ENCODE measurements around the gene CALML6.

Gene CALML6

DNA sequence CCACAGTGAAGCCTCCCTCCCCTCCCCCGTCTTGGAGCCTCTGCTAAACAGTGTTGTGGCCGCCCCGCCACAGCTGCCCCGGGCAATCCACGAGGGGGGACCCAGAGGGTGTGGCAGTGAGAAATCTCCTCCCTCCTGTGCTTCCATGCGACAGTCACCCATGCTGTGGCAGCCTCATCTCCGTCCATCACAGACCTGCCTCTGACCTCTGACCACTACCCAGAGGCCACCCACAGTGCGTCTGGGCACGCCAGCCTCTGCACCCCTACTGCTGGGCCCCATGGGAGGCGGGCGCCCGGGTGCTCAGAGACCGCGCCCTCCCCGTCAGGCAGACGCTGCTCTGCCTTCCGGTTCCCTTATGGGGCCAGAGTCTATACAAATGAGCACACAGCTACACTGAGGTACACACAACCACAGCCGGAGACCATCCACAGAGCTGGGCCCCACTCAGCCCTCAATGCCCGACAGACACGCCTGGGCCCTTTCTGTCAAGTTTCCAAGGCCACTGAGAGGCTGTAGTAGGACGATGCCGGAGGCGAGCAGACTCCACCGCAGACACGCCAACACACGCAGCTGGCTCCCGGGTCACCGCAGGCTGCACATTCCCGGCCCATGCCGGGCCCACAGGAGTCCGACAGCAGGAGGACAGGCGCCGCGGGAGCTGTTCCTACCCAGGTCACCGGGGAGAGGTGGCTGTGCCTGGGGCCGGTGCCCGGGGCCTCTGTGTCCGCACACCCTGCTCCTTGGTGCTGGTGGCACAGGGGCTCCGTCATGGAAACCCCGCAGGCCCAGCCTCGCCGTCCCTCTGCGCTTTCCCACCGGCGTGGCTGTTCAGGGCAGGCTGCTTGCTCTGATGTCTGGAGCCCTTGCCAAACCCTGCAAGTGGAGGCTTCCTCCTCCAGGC, 27.9 kb downstream of the CALML6 start:
- ChIA-PET CTCF (interaction anchor here (0.9 to 4.8 kb wide), 7 partner anchors 10 to 103 kb away, joined by 3 to 52 read pairs (median 7); no protein-coding TSS in a partner anchor), POLR2A (no interaction called here)
- no peaks in the 10 kb centered on the region for H3K36me3 ChIP-seq (ENCODE audit: control insufficient read depth in 2 of 2, insufficient read depth in 1 of 2, low read length in 2 of 2)
- no peaks in the 10 kb centered on the region for H3K9me3 ChIP-seq (ENCODE audit: control insufficient read depth, insufficient read depth, low read depth, low read length)
- TF ChIP-seq, protein P1, sequence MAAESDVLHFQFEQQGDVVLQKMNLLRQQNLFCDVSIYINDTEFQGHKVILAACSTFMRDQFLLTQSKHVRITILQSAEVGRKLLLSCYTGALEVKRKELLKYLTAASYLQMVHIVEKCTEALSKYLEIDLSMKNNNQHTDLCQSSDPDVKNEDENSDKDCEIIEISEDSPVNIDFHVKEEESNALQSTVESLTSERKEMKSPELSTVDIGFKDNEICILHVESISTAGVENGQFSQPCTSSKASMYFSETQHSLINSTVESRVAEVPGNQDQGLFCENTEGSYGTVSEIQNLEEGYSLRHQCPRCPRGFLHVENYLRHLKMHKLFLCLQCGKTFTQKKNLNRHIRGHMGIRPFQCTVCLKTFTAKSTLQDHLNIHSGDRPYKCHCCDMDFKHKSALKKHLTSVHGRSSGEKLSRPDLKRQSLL (tag by site-specific recombination; IDR thresholded peaks at IDR 0.05), result no peak
- TF ChIP-seq GFI1B (tag by site-specific recombination; IDR thresholded peaks at IDR 0.05), result no peak
- TF ChIP-seq HOXC10 (CRISPR knock-in tag; IDR thresholded peaks at IDR 0.05), result no peak
- no peak for TF ChIP-seq ZSCAN16 (tag by site-specific recombination; IDR thresholded peaks at IDR 0.05)
- TF ChIP-seq ZNF530 (tag by site-specific recombination; IDR thresholded peaks at IDR 0.05; ENCODE audit: low read depth), result no peak
- no peak for TF ChIP-seq ZNF561 (tag by site-specific recombination; IDR thresholded peaks at IDR 0.05; ENCODE audit: borderline replicate concordance)
- TF ChIP-seq ZNF776 (tag by site-specific recombination; IDR thresholded peaks at IDR 0.05; ENCODE audit: borderline replicate concordance), result no peak
- TF ChIP-seq ZNF211 (tag by site-specific recombination; IDR thresholded peaks at IDR 0.05; ENCODE audit: low read depth), result no peak
- no peak for TF ChIP-seq ZNF214 (tag by site-specific recombination; IDR thresholded peaks at IDR 0.05; ENCODE audit: borderline replicate concordance)
- TF ChIP-seq PRDM1 (tag by site-specific recombination; IDR thresholded peaks at IDR 0.05), result no peak
- no peak for TF ChIP-seq ZNF473 (tag by site-specific recombination; IDR thresholded peaks at IDR 0.05)
- TF ChIP-seq ZNF292 (tag by site-specific recombination; IDR thresholded peaks at IDR 0.05; ENCODE audit: borderline replicate concordance, low read depth), result no peak
- no peak for TF ChIP-seq ZFP37 (tag by site-specific recombination; IDR thresholded peaks at IDR 0.05)
- TF ChIP-seq, protein P2, sequence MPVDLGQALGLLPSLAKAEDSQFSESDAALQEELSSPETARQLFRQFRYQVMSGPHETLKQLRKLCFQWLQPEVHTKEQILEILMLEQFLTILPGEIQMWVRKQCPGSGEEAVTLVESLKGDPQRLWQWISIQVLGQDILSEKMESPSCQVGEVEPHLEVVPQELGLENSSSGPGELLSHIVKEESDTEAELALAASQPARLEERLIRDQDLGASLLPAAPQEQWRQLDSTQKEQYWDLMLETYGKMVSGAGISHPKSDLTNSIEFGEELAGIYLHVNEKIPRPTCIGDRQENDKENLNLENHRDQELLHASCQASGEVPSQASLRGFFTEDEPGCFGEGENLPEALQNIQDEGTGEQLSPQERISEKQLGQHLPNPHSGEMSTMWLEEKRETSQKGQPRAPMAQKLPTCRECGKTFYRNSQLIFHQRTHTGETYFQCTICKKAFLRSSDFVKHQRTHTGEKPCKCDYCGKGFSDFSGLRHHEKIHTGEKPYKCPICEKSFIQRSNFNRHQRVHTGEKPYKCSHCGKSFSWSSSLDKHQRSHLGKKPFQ (tag by site-specific recombination; IDR thresholded peaks at IDR 0.05), result no peak
- no peak for TF ChIP-seq ZEB2 (tag by site-specific recombination; IDR thresholded peaks at IDR 0.05)
- TF ChIP-seq HOXA7 (CRISPR knock-in tag; IDR thresholded peaks at IDR 0.05; ENCODE audit: borderline replicate concordance), result no peak
- TF ChIP-seq ZNF302 (tag by site-specific recombination; IDR thresholded peaks at IDR 0.05; ENCODE audit: low read depth), result no peak
- TF ChIP-seq, protein P3, sequence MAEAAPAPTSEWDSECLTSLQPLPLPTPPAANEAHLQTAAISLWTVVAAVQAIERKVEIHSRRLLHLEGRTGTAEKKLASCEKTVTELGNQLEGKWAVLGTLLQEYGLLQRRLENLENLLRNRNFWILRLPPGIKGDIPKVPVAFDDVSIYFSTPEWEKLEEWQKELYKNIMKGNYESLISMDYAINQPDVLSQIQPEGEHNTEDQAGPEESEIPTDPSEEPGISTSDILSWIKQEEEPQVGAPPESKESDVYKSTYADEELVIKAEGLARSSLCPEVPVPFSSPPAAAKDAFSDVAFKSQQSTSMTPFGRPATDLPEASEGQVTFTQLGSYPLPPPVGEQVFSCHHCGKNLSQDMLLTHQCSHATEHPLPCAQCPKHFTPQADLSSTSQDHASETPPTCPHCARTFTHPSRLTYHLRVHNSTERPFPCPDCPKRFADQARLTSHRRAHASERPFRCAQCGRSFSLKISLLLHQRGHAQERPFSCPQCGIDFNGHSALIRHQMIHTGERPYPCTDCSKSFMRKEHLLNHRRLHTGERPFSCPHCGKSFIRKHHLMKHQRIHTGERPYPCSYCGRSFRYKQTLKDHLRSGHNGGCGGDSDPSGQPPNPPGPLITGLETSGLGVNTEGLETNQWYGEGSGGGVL (tag by site-specific recombination; IDR thresholded peaks at IDR 0.05), result no peak
- TF ChIP-seq ZNF16 (tag by site-specific recombination; IDR thresholded peaks at IDR 0.05; ENCODE audit: low read depth), result no peak
- TF ChIP-seq, protein P4, sequence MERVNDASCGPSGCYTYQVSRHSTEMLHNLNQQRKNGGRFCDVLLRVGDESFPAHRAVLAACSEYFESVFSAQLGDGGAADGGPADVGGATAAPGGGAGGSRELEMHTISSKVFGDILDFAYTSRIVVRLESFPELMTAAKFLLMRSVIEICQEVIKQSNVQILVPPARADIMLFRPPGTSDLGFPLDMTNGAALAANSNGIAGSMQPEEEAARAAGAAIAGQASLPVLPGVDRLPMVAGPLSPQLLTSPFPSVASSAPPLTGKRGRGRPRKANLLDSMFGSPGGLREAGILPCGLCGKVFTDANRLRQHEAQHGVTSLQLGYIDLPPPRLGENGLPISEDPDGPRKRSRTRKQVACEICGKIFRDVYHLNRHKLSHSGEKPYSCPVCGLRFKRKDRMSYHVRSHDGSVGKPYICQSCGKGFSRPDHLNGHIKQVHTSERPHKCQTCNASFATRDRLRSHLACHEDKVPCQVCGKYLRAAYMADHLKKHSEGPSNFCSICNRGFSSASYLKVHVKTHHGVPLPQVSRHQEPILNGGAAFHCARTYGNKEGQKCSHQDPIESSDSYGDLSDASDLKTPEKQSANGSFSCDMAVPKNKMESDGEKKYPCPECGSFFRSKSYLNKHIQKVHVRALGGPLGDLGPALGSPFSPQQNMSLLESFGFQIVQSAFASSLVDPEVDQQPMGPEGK (tag by site-specific recombination; IDR thresholded peaks at IDR 0.05), result no peak
- H3K27ac ChIP-seq (ENCODE audit: extremely low read depth, low read depth, low read length), result no peak overlapping the region
- H3K4me1 ChIP-seq (ENCODE audit: control insufficient read depth, insufficient read depth, low read length), result no peaks in the 10 kb centered on the region
- H3K4me3 ChIP-seq (ENCODE audit: low read depth, low read length), result no peak overlapping the region
